Tibial nerve (tissue), 4 donors: ENCODE results near the gene TMEM191C. TPM values are rescaled to one million over a fixed set of nuclear protein-coding genes. Genes with fewer than 3 reads are reported as not detected.
A peak's percentile ranks its signal among the peaks of the same experiment; 100 is the strongest.

Source experiments
- DNase-seq, 2 donors: peaks; one replicate each; pipeline ENCODE4 v3.0.0-alpha.2; 2019; ENCODE audit warnings: low spot score in 2 of 2
- H3K27ac ChIP-seq, 4 donors: fragments of 200-600 bp; sonication (generic) in 3 of 4; one replicate each; pipeline ENCODE4 v1.5.1; 2017 to 2019; ENCODE audit warnings: mild to moderate bottlenecking in 1 of 4
- H3K27me3 ChIP-seq, 2 donors: fragments of 200-600 bp; sonication (generic) in 1 of 2; one replicate each; pipeline versions ENCODE4 v1.5.1 to v1.6.0; 2017 to 2019
- H3K36me3 ChIP-seq, 3 donors: fragments of 200-600 bp; sonication (generic); one replicate each; pipeline ENCODE4 v1.5.1; 2018 to 2019
- H3K4me1 ChIP-seq, 4 donors: fragments of 200-600 bp; sonication (generic) in 3 of 4; one replicate each; pipeline ENCODE4 v1.5.1; 2017 to 2019
- H3K4me3 ChIP-seq, 4 donors: fragments of 200-600 bp; sonication (generic) in 3 of 4; one replicate each; pipeline ENCODE4 v1.5.1; 2017 to 2019; ENCODE audit warnings: mild to moderate bottlenecking in 1 of 4, moderate library complexity in 1 of 4
- H3K9me3 ChIP-seq, 4 donors: fragments of 200-600 bp; sonication (generic) in 3 of 4; one replicate each; pipeline ENCODE4 v1.5.1; 2017 to 2019
- EP300 ChIP-seq, 2 donors: sonication (generic); formaldehyde crosslinking; IDR thresholded peaks; one replicate each; pipeline ENCODE4 v1.6.1; 2017; ENCODE audit warnings: antibody characterized with exemption in 2 of 2, mild to moderate bottlenecking in 1 of 2
- POLR2A ChIP-seq, 2 donors: fragments of 450-650 bp; IDR thresholded peaks; one replicate each; pipeline ENCODE4 v1.6.1; 2017; ENCODE audit warnings: antibody characterized with exemption in 2 of 2, mild to moderate bottlenecking in 2 of 2, moderate library complexity in 2 of 2
- WGBS, 2 donors: methylation state at CpG; one replicate each; pipeline ENCODE4 v1.1.5; 2018; 5-methylcytosine and 5-hydroxymethylcytosine counted together
- total RNA-seq, 4 donors: library from RNA; depleted of rRNA; stranded (reverse); fragments of >200 nt; gene quantifications; one replicate each; pipeline ENCODE4 v1.1.0, GENCODE V29; 2016
- TF ChIP-seq, protein P1 (sequence below), 5 experiments: fragments of 200-600 bp in 3 of 5; fragments of 450-650 bp in 2 of 5; sonication (generic) in 3 of 5; IDR thresholded peaks; one replicate each; pipeline ENCODE4 v1.5.1; 2016 to 2019; ENCODE audit warnings: antibody characterized with exemption in 5 of 5, mild to moderate bottlenecking in 3 of 5, moderate library complexity in 2 of 5

The TMEM191C gene
- total RNA-seq, 4 donors from 2014 or later, result 0.98 to 5.4 (median 4.4) TPM; not detected in 1

DNA sequence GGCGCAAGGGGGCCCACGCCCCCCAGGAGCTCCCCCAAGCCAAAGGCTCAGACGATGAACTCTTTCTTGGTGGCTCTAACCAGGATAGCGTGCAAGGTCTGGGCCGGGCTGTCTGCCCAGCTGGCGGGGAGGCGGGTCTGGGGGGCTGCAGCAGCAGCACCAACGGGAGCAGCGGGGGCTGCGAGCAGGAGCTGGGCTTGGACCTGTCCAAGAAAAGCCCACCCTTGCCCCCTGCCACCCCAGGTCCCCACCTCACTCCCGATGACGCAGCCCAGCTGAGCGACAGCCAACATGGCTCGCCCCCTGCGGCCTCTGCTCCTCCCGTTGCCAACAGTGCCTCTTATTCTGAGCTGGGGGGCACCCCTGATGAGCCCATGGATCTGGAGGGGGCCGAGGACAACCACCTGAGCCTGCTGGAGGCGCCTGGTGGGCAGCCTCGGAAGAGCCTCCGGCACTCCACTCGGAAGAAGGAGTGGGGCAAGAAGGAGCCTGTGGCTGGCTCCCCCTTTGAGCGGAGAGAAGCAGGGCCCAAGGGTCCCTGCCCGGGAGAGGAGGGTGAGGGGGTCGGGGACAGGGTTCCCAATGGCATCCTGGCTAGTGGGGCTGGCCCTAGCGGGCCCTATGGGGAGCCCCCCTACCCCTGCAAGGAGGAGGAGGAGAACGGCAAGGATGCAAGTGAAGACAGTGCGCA, 21.6 kb upstream of the TMEM191C start:
- TF ChIP-seq, protein P1, sequence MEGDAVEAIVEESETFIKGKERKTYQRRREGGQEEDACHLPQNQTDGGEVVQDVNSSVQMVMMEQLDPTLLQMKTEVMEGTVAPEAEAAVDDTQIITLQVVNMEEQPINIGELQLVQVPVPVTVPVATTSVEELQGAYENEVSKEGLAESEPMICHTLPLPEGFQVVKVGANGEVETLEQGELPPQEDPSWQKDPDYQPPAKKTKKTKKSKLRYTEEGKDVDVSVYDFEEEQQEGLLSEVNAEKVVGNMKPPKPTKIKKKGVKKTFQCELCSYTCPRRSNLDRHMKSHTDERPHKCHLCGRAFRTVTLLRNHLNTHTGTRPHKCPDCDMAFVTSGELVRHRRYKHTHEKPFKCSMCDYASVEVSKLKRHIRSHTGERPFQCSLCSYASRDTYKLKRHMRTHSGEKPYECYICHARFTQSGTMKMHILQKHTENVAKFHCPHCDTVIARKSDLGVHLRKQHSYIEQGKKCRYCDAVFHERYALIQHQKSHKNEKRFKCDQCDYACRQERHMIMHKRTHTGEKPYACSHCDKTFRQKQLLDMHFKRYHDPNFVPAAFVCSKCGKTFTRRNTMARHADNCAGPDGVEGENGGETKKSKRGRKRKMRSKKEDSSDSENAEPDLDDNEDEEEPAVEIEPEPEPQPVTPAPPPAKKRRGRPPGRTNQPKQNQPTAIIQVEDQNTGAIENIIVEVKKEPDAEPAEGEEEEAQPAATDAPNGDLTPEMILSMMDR (IDR thresholded peaks at IDR 0.05), result no peak
- TF ChIP-seq EP300 (IDR thresholded peaks at IDR 0.05) (no peak), POLR2A (IDR thresholded peaks at IDR 0.05) (no peak)
- H3K4me1 ChIP-seq, result peaks cover 0 to 9% (median 2%) of the 10 kb centered on the region in 4 donors
- H3K27ac ChIP-seq, result no peak overlapping the region
- peaks cover 0 to 66% (median 16%) of the 10 kb centered on the region in 3 donors for H3K36me3 ChIP-seq
- H3K27me3 ChIP-seq, result no peaks in the 10 kb centered on the region
- no peak overlapping the region for H3K4me3 ChIP-seq
- 91 to 95% methylated on average over 11 to 21 of the region's 27 CpGs for WGBS, 2 donors
- DNase-seq, result no peak
- no peaks in the 10 kb centered on the region for H3K9me3 ChIP-seq

DNA sequence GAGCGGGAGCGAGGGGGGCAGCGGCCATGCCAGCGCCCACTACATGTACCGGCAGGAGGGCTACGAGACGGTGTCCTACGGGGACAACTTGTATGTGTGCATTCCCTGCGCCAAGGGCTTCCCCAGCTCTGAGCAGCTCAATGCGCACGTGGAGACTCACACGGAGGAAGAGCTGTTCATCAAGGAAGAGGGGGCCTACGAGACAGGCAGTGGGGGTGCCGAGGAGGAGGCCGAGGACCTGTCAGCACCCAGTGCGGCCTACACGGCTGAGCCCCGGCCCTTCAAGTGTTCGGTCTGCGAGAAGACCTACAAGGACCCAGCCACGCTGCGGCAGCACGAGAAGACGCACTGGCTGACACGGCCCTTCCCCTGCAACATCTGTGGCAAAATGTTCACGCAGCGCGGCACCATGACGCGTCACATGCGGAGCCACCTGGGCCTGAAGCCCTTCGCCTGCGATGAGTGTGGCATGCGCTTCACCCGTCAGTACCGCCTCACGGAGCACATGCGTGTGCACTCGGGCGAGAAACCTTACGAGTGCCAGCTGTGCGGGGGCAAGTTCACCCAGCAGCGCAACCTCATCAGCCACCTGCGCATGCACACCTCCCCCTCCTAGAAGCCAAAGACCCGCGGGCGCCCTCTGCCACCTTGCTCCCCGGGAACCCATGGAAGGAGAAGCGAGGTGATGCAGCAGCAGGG, 20.9 kb upstream of the TMEM191C start:
- TF ChIP-seq POLR2A (IDR thresholded peaks at IDR 0.05) (no peak), EP300 (IDR thresholded peaks at IDR 0.05) (no peak)
- TF ChIP-seq, protein P1 (IDR thresholded peaks at IDR 0.05), result no peak
- H3K27ac ChIP-seq, result no peak overlapping the region
- WGBS, 2 donors, result 93 to 94% methylated on average over 48 to 49 of the region's 49 CpGs
- no peaks in the 10 kb centered on the region for H3K27me3 ChIP-seq
- H3K4me1 ChIP-seq, result peaks cover 0 to 9% (median 2%) of the 10 kb centered on the region in 4 donors
- peaks cover 0 to 67% (median 16%) of the 10 kb centered on the region in 3 donors for H3K36me3 ChIP-seq
- H3K4me3 ChIP-seq, result no peak overlapping the region
- DNase-seq, result peak in 1 of 2 donors; percentile 9
- H3K9me3 ChIP-seq, result no peaks in the 10 kb centered on the region

DNA sequence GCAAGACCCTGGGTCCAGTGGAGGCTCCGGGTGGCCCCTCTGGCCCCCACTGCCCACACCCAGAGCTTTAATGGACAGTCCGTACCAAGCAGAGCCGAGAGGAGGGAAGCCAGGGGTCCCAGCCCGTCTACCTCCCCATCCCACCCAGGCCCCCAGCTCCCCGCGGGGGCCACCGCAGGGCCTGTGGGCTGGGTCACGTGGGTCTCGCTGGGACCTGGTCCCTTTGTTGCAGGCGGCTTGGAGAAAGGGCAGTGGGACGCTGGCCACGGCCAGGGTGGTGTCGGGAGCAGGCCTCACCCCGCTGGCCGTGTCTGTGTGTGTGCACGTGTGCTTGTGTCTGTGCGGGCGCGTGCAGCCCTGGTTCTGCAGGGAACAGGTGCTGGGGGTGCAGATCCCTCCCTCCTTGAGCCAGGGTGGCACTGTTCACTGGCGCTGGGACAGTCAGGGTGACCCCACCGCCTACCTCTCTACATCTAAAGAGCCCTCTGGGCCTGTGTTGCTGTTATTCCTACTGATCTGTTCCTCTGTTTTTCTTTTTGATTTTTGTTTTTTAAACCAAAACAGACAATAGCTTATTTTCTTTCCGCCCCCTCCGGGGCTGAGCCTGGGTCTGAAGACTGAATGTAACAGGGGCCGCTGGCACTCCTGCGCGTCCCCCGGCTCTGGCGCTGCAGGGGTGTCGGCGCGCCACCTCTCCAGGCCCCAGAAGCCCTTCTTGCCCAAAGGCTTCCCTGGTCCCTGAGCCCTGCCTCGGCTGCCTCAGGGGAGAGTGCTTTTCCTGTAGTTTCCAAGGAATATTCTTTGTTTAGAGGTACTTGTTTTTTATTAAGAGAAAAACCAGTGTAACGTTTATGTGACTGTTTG, 20.1 kb upstream of the TMEM191C start:
- H3K36me3 ChIP-seq, result peaks cover 0 to 67% (median 16%) of the 10 kb centered on the region in 3 donors
- no peak overlapping the region for H3K4me3 ChIP-seq
- H3K27ac ChIP-seq, result no peak overlapping the region
- H3K4me1 ChIP-seq, result peaks cover 0 to 9% (median 2%) of the 10 kb centered on the region in 4 donors
- WGBS, 2 donors, result 75 to 88% methylated on average over 17 to 31 of the region's 33 CpGs
- H3K9me3 ChIP-seq, result no peaks in the 10 kb centered on the region
- H3K27me3 ChIP-seq, result no peaks in the 10 kb centered on the region
- TF ChIP-seq EP300 (IDR thresholded peaks at IDR 0.05) (no peak), POLR2A (IDR thresholded peaks at IDR 0.05) (no peak)
- TF ChIP-seq, protein P1 (IDR thresholded peaks at IDR 0.05), result no peak
- DNase-seq, result peak in 1 of 2 donors; percentile 8

DNA sequence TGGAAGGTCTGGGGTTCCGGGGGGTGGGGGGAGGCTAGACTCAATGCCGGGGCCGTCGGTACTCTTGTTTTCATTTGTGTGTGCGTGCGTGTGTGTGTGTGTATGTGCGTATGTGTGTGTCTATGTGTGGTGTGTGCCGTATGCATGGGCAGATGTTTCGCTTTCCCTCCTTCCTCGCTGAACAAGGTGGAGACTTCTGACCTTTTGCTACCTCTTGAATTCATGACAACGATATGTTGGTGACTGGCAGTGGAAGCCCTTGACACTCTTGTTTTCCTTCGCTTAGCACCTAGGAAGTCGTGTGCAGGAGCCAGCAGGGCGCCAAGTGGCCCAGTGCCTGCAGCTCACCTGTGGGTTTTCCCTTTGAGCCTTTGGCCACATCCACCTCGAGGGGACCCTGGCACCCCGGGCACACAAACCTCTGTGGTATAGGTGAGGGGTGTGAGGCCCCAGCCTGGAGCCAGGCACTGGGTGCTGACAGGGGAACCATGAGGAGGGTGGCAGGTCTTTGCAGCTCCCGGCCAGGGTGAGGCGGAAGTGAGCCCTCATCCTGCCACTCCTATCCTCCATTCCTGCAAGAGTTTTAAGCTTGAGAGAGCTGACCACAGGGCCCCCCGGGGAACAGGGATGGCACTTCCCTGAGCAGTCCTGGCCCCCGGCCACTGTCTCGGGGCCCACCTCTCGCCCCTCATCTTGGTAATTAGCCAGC, 19.3 kb upstream of the TMEM191C start:
- Histone ChIP-seq H3K27ac (no peak overlapping the region), H3K4me3 (no peak overlapping the region), H3K36me3 (peaks cover 0 to 66% (median 16%) of the 10 kb centered on the region in 3 donors), H3K27me3 (no peaks in the 10 kb centered on the region), H3K9me3 (no peaks in the 10 kb centered on the region), H3K4me1 (peaks cover 0 to 8% (median 2%) of the 10 kb centered on the region in 4 donors)
- 82 to 88% methylated on average over 22 of the region's 22 CpGs for WGBS, 2 donors
- no peak for TF ChIP-seq EP300 (IDR thresholded peaks at IDR 0.05)
- no peak for TF ChIP-seq POLR2A (IDR thresholded peaks at IDR 0.05)
- TF ChIP-seq, protein P1 (IDR thresholded peaks at IDR 0.05), result no peak
- DNase-seq, result no peak
